MM.1S (cell line): ENCODE measurements around the gene ATN1.

Experiments used
- DNase-seq: peaks from one replicate; pipeline ENCODE4 v3.0.0-alpha.2; 2015
- H2AFZ ChIP-seq: fragments of 300-600 bp; sonication (generic); 2 replicates; pipeline ENCODE4 v1.6.0; 2016; ENCODE audit warnings: antibody characterized with exemption, low read length
- H3F3A ChIP-seq: fragments of 300-600 bp; sonication (generic); 2 replicates; pipeline ENCODE4 v1.6.1; 2016; ENCODE audit warnings: mild to moderate bottlenecking, antibody characterized with exemption, low read length, moderate library complexity, mixed read lengths; ENCODE audit not compliant: insufficient read depth
- H3K27ac ChIP-seq: fragments of 300-600 bp; sonication (generic); 2 replicates; pipeline ENCODE4 v1.5.1; 2016; ENCODE audit warnings: mild to moderate bottlenecking, low read length
- H3K27me3 ChIP-seq: fragments of 300-600 bp; sonication (generic); replicated peaks from 2 replicates; pipeline ENCODE4 v1.6.0; 2016; ENCODE audit warnings: low read length; ENCODE audit not compliant: insufficient read depth
- H3K36me3 ChIP-seq: fragments of 300-600 bp; sonication (generic); replicated peaks from 2 replicates; pipeline ENCODE4 v1.6.1; 2016; ENCODE audit warnings: mild to moderate bottlenecking, low read length, mixed read lengths; ENCODE audit not compliant: insufficient read depth
- H3K4me1 ChIP-seq: fragments of 300-600 bp; sonication (generic); 2 replicates; pipeline ENCODE4 v1.6.1; 2016; ENCODE audit warnings: low read length, mixed read lengths
- H3K4me2 ChIP-seq: fragments of 300-600 bp; sonication (generic); 2 replicates; pipeline ENCODE4 v1.6.0; 2016; ENCODE audit warnings: low read depth, low read length
- H3K4me3 ChIP-seq: fragments of 300-600 bp; sonication (generic); 2 replicates; pipeline ENCODE4 v1.5.1; 2016; ENCODE audit warnings: low read length, mixed read lengths
- H3K79me2 ChIP-seq: fragments of 300-600 bp; sonication (generic); 2 replicates; pipeline ENCODE4 v1.6.1; 2016; ENCODE audit warnings: mixed run types, low read length, mixed read lengths
- H3K9ac ChIP-seq: fragments of 300-600 bp; sonication (generic); 2 replicates; pipeline ENCODE4 v1.6.1; 2016; ENCODE audit warnings: low read length, mixed read lengths
- H3K9me2 ChIP-seq: fragments of 300-600 bp; sonication (generic); replicated peaks from 2 replicates; pipeline ENCODE4 v1.6.1; 2016; ENCODE audit warnings: mild to moderate bottlenecking, low read length, mixed read lengths; ENCODE audit not compliant: insufficient read depth
- H3K9me3 ChIP-seq: fragments of 300-600 bp; sonication (generic); replicated peaks from 2 replicates; pipeline ENCODE4 v1.6.1; 2016; ENCODE audit warnings: mild to moderate bottlenecking, low read length, mixed read lengths; ENCODE audit not compliant: insufficient read depth
- H4K20me1 ChIP-seq: fragments of 300-600 bp; sonication (generic); 2 replicates; pipeline ENCODE4 v1.6.1; 2016; ENCODE audit warnings: mild to moderate bottlenecking, low read length, moderate library complexity, mixed read lengths; ENCODE audit not compliant: insufficient read depth
- EZH2 ChIP-seq: fragments of 300-600 bp; sonication (generic); optimal IDR thresholded peaks from 2 replicates; pipeline ENCODE3; 2017; ENCODE audit warnings: low read depth, mild to moderate bottlenecking, antibody characterized with exemption, low read length, mixed read lengths
- EZH2phosphoT487 ChIP-seq: fragments of 300-600 bp; sonication (generic); IDR thresholded peaks from 2 replicates; pipeline ENCODE4 v1.6.1; 2018; ENCODE audit warnings: antibody characterized with exemption, low read length
- TF ChIP-seq, protein P1 (sequence below): fragments of 300-600 bp; sonication (generic); IDR thresholded peaks from 2 replicates; pipeline ENCODE4 v1.5.1; 2016; ENCODE audit warnings: antibody characterized with exemption, low read length, mixed read lengths

The ATN1 gene

GRCh38 chr12:6896846-6897435 lies 30.8 kb upstream of the ATN1 start:
- DNase-seq: no peak
- Histone ChIP-seq H3K36me3 (no peaks in the 10 kb centered on the region), H3K4me2 (no peak overlapping the region), H3K27ac (no peak overlapping the region), H3K9ac (no peak overlapping the region), H3K4me1 (0 out of 2 replicates have a peak, but pooled peaks cover under 1% of the 10 kb centered on the region), H3K79me2 (no peaks in the 10 kb centered on the region), H2AFZ (no peak overlapping the region), H3K9me3 (no peaks in the 10 kb centered on the region), H3K4me3 (no peak overlapping the region), H3F3A (no peaks in the 10 kb centered on the region), H3K9me2 (no peaks in the 10 kb centered on the region), H3K27me3 (no peaks in the 10 kb centered on the region), H4K20me1 (no peaks in the 10 kb centered on the region)
- TF ChIP-seq EZH2 (no peak), EZH2phosphoT487 (no peak)
- TF ChIP-seq, protein P1, sequence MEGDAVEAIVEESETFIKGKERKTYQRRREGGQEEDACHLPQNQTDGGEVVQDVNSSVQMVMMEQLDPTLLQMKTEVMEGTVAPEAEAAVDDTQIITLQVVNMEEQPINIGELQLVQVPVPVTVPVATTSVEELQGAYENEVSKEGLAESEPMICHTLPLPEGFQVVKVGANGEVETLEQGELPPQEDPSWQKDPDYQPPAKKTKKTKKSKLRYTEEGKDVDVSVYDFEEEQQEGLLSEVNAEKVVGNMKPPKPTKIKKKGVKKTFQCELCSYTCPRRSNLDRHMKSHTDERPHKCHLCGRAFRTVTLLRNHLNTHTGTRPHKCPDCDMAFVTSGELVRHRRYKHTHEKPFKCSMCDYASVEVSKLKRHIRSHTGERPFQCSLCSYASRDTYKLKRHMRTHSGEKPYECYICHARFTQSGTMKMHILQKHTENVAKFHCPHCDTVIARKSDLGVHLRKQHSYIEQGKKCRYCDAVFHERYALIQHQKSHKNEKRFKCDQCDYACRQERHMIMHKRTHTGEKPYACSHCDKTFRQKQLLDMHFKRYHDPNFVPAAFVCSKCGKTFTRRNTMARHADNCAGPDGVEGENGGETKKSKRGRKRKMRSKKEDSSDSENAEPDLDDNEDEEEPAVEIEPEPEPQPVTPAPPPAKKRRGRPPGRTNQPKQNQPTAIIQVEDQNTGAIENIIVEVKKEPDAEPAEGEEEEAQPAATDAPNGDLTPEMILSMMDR: no peak

- Histone ChIP-seq H3K79me2 (no peaks in the 10 kb centered on the region), H3K9me2 (no peaks in the 10 kb centered on the region), H2AFZ (no peak overlapping the region), H3K9ac (no peak overlapping the region), H3K4me1 (peaks cover 10% of the 10 kb centered on the region), H3K27ac (no peak overlapping the region), H3K36me3 (no peaks in the 10 kb centered on the region), H3K4me3 (no peak overlapping the region), H3K27me3 (no peaks in the 10 kb centered on the region), H3K4me2 (no peak overlapping the region), H4K20me1 (no peaks in the 10 kb centered on the region), H3F3A (no peaks in the 10 kb centered on the region), H3K9me3 (no peaks in the 10 kb centered on the region)
- no peak for DNase-seq
- TF ChIP-seq EZH2phosphoT487 (no peak), EZH2 (no peak)
- TF ChIP-seq, protein P1: no peak
Observed at GRCh38 chr12:6899427-6899826, 28.3 kb upstream of the ATN1 start.

DNA sequence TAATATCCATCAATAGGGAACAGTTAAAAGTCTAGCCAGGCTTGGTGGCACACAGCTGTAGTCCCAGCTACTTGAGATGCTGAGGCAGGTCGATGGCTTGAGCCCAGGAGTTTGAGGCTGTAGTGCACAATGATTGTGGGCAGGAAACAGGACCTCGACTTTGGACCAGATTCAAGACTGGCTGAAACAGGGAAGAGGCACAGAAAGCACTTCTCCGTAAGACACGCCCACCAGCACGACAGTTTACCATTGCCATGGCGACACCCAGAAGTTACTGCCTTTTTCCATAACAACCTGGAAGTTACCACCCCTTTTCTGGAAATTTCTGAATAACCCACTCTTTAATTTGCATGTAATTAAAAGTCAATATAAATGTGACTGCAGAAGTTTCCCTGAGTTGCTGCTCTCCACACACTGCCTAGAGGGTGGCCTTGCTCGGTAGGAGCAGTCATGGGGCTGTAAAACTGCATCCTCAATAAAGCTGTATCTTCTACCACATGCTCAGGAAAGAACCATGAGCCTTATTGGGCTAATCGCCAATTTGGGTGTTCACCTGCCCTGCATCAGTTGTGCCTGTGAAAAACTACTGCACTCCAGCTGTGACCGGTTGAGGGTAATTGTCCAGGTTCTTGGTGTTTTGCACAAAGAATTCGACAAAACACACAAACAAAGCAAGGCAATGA lies 27.8 kb upstream of the ATN1 start:
- H3K79me2 ChIP-seq: no peaks in the 10 kb centered on the region
- H3K4me2 ChIP-seq: no peak overlapping the region
- H3K27me3 ChIP-seq: no peaks in the 10 kb centered on the region
- H3K9me3 ChIP-seq: no peaks in the 10 kb centered on the region
- no peaks in the 10 kb centered on the region for H3K9me2 ChIP-seq
- no peak overlapping the region for H3K27ac ChIP-seq
- no peak overlapping the region for H3K4me3 ChIP-seq
- no peaks in the 10 kb centered on the region for H4K20me1 ChIP-seq
- no peaks in the 10 kb centered on the region for H3F3A ChIP-seq
- H3K36me3 ChIP-seq: no peaks in the 10 kb centered on the region
- no peak for DNase-seq
- H3K9ac ChIP-seq: no peak overlapping the region
- no peak overlapping the region for H2AFZ ChIP-seq
- H3K4me1 ChIP-seq: peaks cover 11% of the 10 kb centered on the region
- no peak for TF ChIP-seq EZH2phosphoT487
- TF ChIP-seq, protein P1: no peak
